B cell (primary cell): ENCODE measurements around the gene CNTN4. TPM values are rescaled to one million over a fixed set of nuclear protein-coding genes. Genes with fewer than 3 reads are reported as not detected.

Experiments used
- ATAC-seq: fragments of 200-7000 bp; cut with Tn5 transposase; one replicate; pipeline ENCODE4 v1.10.0; 2021; ENCODE audit warnings: low read depth, mild to moderate bottlenecking, moderate number of reproducible peaks, moderate library complexity
- CTCF ChIA-PET: fragments of 350-600 bp; sonication (Branson Sonifier 250); formaldehyde crosslinking; loops from one replicate; lab custom pipeline; 2021; ENCODE audit warnings: antibody characterized with exemption, inconsistent platforms; lab: Charles Lee
- POLR2A ChIA-PET: fragments of 350-600 bp; sonication (Branson Sonifier 250); formaldehyde crosslinking; loops from one replicate; lab custom pipeline; 2021; ENCODE audit warnings: antibody characterized with exemption; lab: Charles Lee
- DNase-seq: peaks from one replicate; pipeline ENCODE4 v3.0.0; 2013
- H2AFZ ChIP-seq: 2 replicates; pipeline ENCODE4 v1.6.1; 2012; ENCODE audit warnings: mild to moderate bottlenecking, low read depth, low read length; ENCODE audit not compliant: insufficient read depth, poor library complexity, severe bottlenecking
- H3K27ac ChIP-seq, 2 donors: 1 replicate in 1 of 2; 2 replicates in 1 of 2; pipeline ENCODE4 v1.5.1; 2012 to 2013; ENCODE audit warnings: low read length in 2 of 2, mild to moderate bottlenecking in 2 of 2, moderate library complexity in 1 of 2
- H3K27me3 ChIP-seq, 4 experiments: fragments of 200-600 bp in 1 of 4; sonication (generic) in 1 of 4; replicated peaks in 1 of 4; 1 replicate in 2 of 4; 2 replicates in 2 of 4; pipeline versions ENCODE4 v1.6.1 to v1.7.0; 2013 to 2016; ENCODE audit warnings: low read length in 3 of 4, mild to moderate bottlenecking in 2 of 4, mixed read lengths in 1 of 4, moderate library complexity in 1 of 4; ENCODE audit not compliant: insufficient read depth in 4 of 4, control insufficient read depth in 3 of 4; ENCODE audit errors: control extremely low read depth in 1 of 4
- H3K36me3 ChIP-seq, 2 experiments: replicated peaks in 1 of 2; 1 replicate in 1 of 2; 2 replicates in 1 of 2; pipeline versions ENCODE4 v1.6.1 to v1.7.1; 2013; ENCODE audit warnings: low read length in 1 of 2; ENCODE audit not compliant: insufficient read depth in 2 of 2, control insufficient read depth in 1 of 2; ENCODE audit errors: control extremely low read depth in 1 of 2, extremely low read depth in 1 of 2
- H3K4me1 ChIP-seq, 2 donors: fragments of 200-600 bp in 1 of 2; sonication (generic) in 1 of 2; 1 replicate in 1 of 2; 2 replicates in 1 of 2; pipeline versions ENCODE4 v1.5.1 to v1.6.1; 2013 to 2017; ENCODE audit warnings: low read length in 2 of 2; ENCODE audit not compliant: control insufficient read depth in 2 of 2, insufficient read depth in 2 of 2
- H3K4me2 ChIP-seq: replicated peaks from 2 replicates; pipeline ENCODE3; 2012; ENCODE audit warnings: mild to moderate bottlenecking, low read depth, low read length; ENCODE audit not compliant: poor library complexity, severe bottlenecking
- H3K4me3 ChIP-seq, 5 experiments: fragments of 200-600 bp in 1 of 5; sonication (generic) in 1 of 5; 1 replicate in 3 of 5; 2 replicates in 2 of 5; pipeline versions ENCODE4 v1.5.1 to v1.7.0; 2011 to 2016; ENCODE audit warnings: low read length in 4 of 5, mild to moderate bottlenecking in 4 of 5, low read depth in 2 of 5, control low read depth in 1 of 5, moderate library complexity in 1 of 5; ENCODE audit not compliant: insufficient read depth in 1 of 5; ENCODE audit errors: control extremely low read depth in 1 of 5, extremely low read depth in 1 of 5
- H3K79me2 ChIP-seq: fragments of 200-600 bp; sonication (generic); one replicate; pipeline ENCODE4 v1.6.0; 2016; ENCODE audit warnings: low read length; ENCODE audit not compliant: control insufficient read depth, insufficient read depth
- H3K9ac ChIP-seq: fragments of 200-600 bp; sonication (generic); 2 replicates; pipeline ENCODE4 v1.6.1; 2017; ENCODE audit warnings: mild to moderate bottlenecking, low read length, moderate library complexity
- H3K9me3 ChIP-seq, 3 donors: one replicate each; pipeline versions ENCODE4 v1.6.1 to v1.7.1; 2013; ENCODE audit warnings: low read length in 2 of 3; ENCODE audit not compliant: control insufficient read depth in 2 of 3, insufficient read depth in 1 of 3; ENCODE audit errors: control extremely low read depth in 1 of 3
- H4K20me1 ChIP-seq: 2 replicates; pipeline ENCODE4 v1.6.0; 2012; ENCODE audit warnings: mild to moderate bottlenecking, low read length; ENCODE audit not compliant: insufficient read depth, control insufficient read depth, poor library complexity, severe bottlenecking
- H3K27ac Mint-ChIP-seq: one replicate; pipeline ENCODE4 v1.8.0; 2021; ENCODE audit warnings: mixed read lengths
- H3K27me3 Mint-ChIP-seq: one replicate; pipeline ENCODE4 v1.8.0; 2021; ENCODE audit warnings: mixed read lengths
- H3K4me1 Mint-ChIP-seq: one replicate; pipeline ENCODE4 v1.8.0; 2021; ENCODE audit warnings: mixed read lengths
- H3K4me3 Mint-ChIP-seq: one replicate; pipeline ENCODE4 v1.8.0; 2021; ENCODE audit warnings: mixed read lengths
- H3K9me3 Mint-ChIP-seq: one replicate; pipeline ENCODE4 v1.8.0; 2022; ENCODE audit warnings: mixed read lengths; ENCODE audit not compliant: insufficient read depth
- CTCF ChIP-seq: fragments of 200-600 bp; IDR thresholded peaks from one replicate; pipeline ENCODE4 v1.8.0; 2022; ENCODE audit warnings: antibody characterized with exemption, mild to moderate bottlenecking
- EZH2 ChIP-seq: IDR thresholded peaks from 2 replicates; pipeline ENCODE4 v1.6.1; 2012; ENCODE audit warnings: borderline replicate concordance, low read depth, mild to moderate bottlenecking, moderate library complexity, low read length; ENCODE audit not compliant: insufficient read depth, poor library complexity, severe bottlenecking
- WGBS: methylation state at CpG from one replicate; pipeline ENCODE4 v1.1.5; 2013; ENCODE audit warnings: missing lambda C conversion rate; ENCODE audit not compliant: insufficient coverage; 5-methylcytosine and 5-hydroxymethylcytosine counted together
- intact Hi-C: fragments of 100-400 bp; cut with micrococcal nuclease; formaldehyde crosslinking; loops from one replicate; pipeline ENCODE4 v1.10.0; 2022
- polyA plus RNA-seq: library from polyadenylated mRNA; depleted of rRNA; stranded (reverse); fragments of >200 nt; gene quantifications from 2 replicates; pipeline ENCODE4 v1.2.3, GENCODE V29; 2012
- total RNA-seq, 2 donors: library from RNA; stranded (reverse); fragments of 120-200 nt in 1 of 2; gene quantifications; 1 replicate in 1 of 2; 2 replicates in 1 of 2; pipeline versions ENCODE4 v1.2.3 to v1.2.4, GENCODE V29; 2013 to 2022

Gene CNTN4
- total and polyA plus RNA-seq, 2 donors (not counting 1 experiment from before 2014, with no cell fraction given) = 0.05 TPM; not detected in 1

GRCh38 chr3:2807514-2807913 is 708.8 kb downstream of the CNTN4 start:
- no peaks in the 10 kb centered on the region for H3K79me2 ChIP-seq
- H3K27ac ChIP-seq = no peak overlapping the region
- Mint-ChIP-seq H3K4me3 (no peak overlapping the region), H3K9me3 (no peaks in the 10 kb centered on the region), H3K27ac (no peak overlapping the region), H3K4me1 (no peaks in the 10 kb centered on the region), H3K27me3 (peaks cover 1% of the 10 kb centered on the region)
- no peak overlapping the region for H3K9ac ChIP-seq
- H3K36me3 ChIP-seq = no peaks in the 10 kb centered on the region
- no peak overlapping the region for H2AFZ ChIP-seq
- H3K4me2 ChIP-seq = no peak overlapping the region
- no peak overlapping the region for H3K4me3 ChIP-seq
- no peaks in the 10 kb centered on the region for H4K20me1 ChIP-seq
- intact Hi-C loops = no loop called here
- DNase-seq (no peak), ATAC-seq (no peak)
- TF ChIP-seq CTCF (no peak), EZH2 (no peak)
- H3K4me1 ChIP-seq = no peaks in the 10 kb centered on the region
- ChIA-PET CTCF (no interaction called here), POLR2A (no interaction called here)
- no peaks in the 10 kb centered on the region for H3K9me3 ChIP-seq
- no CpG with 5 or more reads among the region's 1 CpG for WGBS
- no peaks in the 10 kb centered on the region for H3K27me3 ChIP-seq

- no peak for ATAC-seq
- no peak for DNase-seq
- H3K27me3 Mint-ChIP-seq = no peaks in the 10 kb centered on the region
- H2AFZ ChIP-seq = no peak overlapping the region
- H3K27ac ChIP-seq = no peak overlapping the region
- no peaks in the 10 kb centered on the region for H3K79me2 ChIP-seq
- intact Hi-C loops = no loop called here
- H3K4me1 Mint-ChIP-seq = no peaks in the 10 kb centered on the region
- no peaks in the 10 kb centered on the region for H3K36me3 ChIP-seq
- no peak overlapping the region for H3K4me3 ChIP-seq
- POLR2A ChIA-PET = no interaction called here
- CTCF ChIA-PET = no interaction called here
- H3K9me3 Mint-ChIP-seq = no peaks in the 10 kb centered on the region
- H3K4me2 ChIP-seq = no peak overlapping the region
- no peaks in the 10 kb centered on the region for H3K4me1 ChIP-seq
- H3K9ac ChIP-seq = no peak overlapping the region
- H3K4me3 Mint-ChIP-seq = no peak overlapping the region
- H3K27ac Mint-ChIP-seq = no peak overlapping the region
- no peaks in the 10 kb centered on the region for H3K27me3 ChIP-seq
- no peaks in the 10 kb centered on the region for H3K9me3 ChIP-seq
- no peaks in the 10 kb centered on the region for H4K20me1 ChIP-seq
- no CpG with 5 or more reads among the region's 1 CpG for WGBS
- TF ChIP-seq CTCF (no peak), EZH2 (no peak)
Observed at GRCh38 chr3:2810723-2811122, 712.1 kb downstream of the CNTN4 start.
